Measurements from ENCODE around the gene CBY2.

- TF ChIP-seq CTCF (IDR thresholded peaks at IDR 0.05 in 8 of 11, conservative IDR thresholded peaks at IDR 0.05 in 3 of 11): no peak
- no peak for TF ChIP-seq POLR2A (IDR thresholded peaks at IDR 0.05)
- no peak for TF ChIP-seq POLR2AphosphoS5 (IDR thresholded peaks at IDR 0.05)
Measured at GRCh38 chr13:45713106-45713690, 11.1 kb downstream of the CBY2 start.

Measured in spleen (tissue), 7 donors.